ENCODE measurements around the gene OR2H2.

The OR2H2 gene

GRCh38 chr6:29633534-29633905 is 48.6 kb downstream of the OR2H2 start:
- FAIRE-seq (no peak), DNase-seq (ENCODE audit: insufficient read length, low spot score) (no peak)
- TF ChIP-seq, protein P1, sequence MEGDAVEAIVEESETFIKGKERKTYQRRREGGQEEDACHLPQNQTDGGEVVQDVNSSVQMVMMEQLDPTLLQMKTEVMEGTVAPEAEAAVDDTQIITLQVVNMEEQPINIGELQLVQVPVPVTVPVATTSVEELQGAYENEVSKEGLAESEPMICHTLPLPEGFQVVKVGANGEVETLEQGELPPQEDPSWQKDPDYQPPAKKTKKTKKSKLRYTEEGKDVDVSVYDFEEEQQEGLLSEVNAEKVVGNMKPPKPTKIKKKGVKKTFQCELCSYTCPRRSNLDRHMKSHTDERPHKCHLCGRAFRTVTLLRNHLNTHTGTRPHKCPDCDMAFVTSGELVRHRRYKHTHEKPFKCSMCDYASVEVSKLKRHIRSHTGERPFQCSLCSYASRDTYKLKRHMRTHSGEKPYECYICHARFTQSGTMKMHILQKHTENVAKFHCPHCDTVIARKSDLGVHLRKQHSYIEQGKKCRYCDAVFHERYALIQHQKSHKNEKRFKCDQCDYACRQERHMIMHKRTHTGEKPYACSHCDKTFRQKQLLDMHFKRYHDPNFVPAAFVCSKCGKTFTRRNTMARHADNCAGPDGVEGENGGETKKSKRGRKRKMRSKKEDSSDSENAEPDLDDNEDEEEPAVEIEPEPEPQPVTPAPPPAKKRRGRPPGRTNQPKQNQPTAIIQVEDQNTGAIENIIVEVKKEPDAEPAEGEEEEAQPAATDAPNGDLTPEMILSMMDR (IDR thresholded peaks at IDR 0.05; ENCODE audit: insufficient read depth, missing control alignments): no peak

GRCh38 chr6:29637247-29637646 is 52.3 kb downstream of the OR2H2 start:
- FAIRE-seq (no peak), DNase-seq (ENCODE audit: insufficient read length, low spot score) (no peak)
- TF ChIP-seq, protein P1 (IDR thresholded peaks at IDR 0.05; ENCODE audit: insufficient read depth, missing control alignments): no peak
